Measurements from ENCODE around the gene PROM1. TPM values are rescaled to one million over a fixed set of nuclear protein-coding genes. Genes with fewer than 3 reads are reported as not detected.
A peak's percentile ranks its signal among the peaks of the same experiment; 100 is the strongest.

PROM1 gene
- total and polyA plus RNA-seq, 9 donors, result 0.10 to 3.3 (median 0.81) TPM

- H3K4me3 ChIP-seq, result no peak overlapping the region
- H3K27me3 ChIP-seq, result no peaks in the 10 kb centered on the region
- H3K27ac ChIP-seq, result no peak overlapping the region
- 32 to 36% (median 35%) methylated on average over 5 of the region's 5 CpGs for WGBS, 3 donors
- TF ChIP-seq CTCF (IDR thresholded peaks at IDR 0.05) (peak; percentile 60 to 79 (median 71)), EP300 (IDR thresholded peaks at IDR 0.05) (no peak), POLR2A (IDR thresholded peaks at IDR 0.05) (no peak)
- no peak for DNase-seq
- H3K4me1 ChIP-seq (ENCODE audit: insufficient read depth), result no peaks in the 10 kb centered on the region
- H3K9me3 ChIP-seq, result no peaks in the 10 kb centered on the region
- no peaks in the 10 kb centered on the region for H3K36me3 ChIP-seq
- intact Hi-C loops (cut with DNase I), result loop anchor here in 1 of 4 donors (10.0 kb wide), 1 partner anchor 239 kb away; no protein-coding TSS in a partner anchor
These were observed 57.6 kb downstream of the PROM1 start for GRCh38 chr4:16026160-16026761.

GRCh38 chr4:16025268-16025667 lies 58.6 kb downstream of the PROM1 start:
- no peaks in the 10 kb centered on the region for H3K27me3 ChIP-seq
- no peaks in the 10 kb centered on the region for H3K9me3 ChIP-seq
- H3K4me1 ChIP-seq (ENCODE audit: insufficient read depth), result no peaks in the 10 kb centered on the region
- no peak for TF ChIP-seq CTCF (IDR thresholded peaks at IDR 0.05)
- no peak for TF ChIP-seq EP300 (IDR thresholded peaks at IDR 0.05)
- TF ChIP-seq POLR2A (IDR thresholded peaks at IDR 0.05), result no peak
- no peak for DNase-seq
- no peaks in the 10 kb centered on the region for H3K36me3 ChIP-seq
- WGBS, 3 donors, result 48 to 63% (median 62%) methylated on average over 5 of the region's 5 CpGs
- H3K27ac ChIP-seq, result no peak overlapping the region
- intact Hi-C loops (cut with DNase I), result loop anchor here in 1 of 4 donors (10.0 kb wide), 1 partner anchor 240 kb away; no protein-coding TSS in a partner anchor
- H3K4me3 ChIP-seq, result no peak overlapping the region

- DNase-seq, result no peak
- intact Hi-C loops (cut with DNase I), result loop anchor here in 2 of 4 donors (5.0 to 10.0 kb wide), 2 partner anchors 241 to 243 kb away; no protein-coding TSS in a partner anchor
- Histone ChIP-seq H3K27ac (no peak overlapping the region), H3K36me3 (no peaks in the 10 kb centered on the region), H3K4me1 (ENCODE audit: insufficient read depth) (no peaks in the 10 kb centered on the region), H3K27me3 (no peaks in the 10 kb centered on the region), H3K9me3 (no peaks in the 10 kb centered on the region), H3K4me3 (no peak overlapping the region)
- TF ChIP-seq EP300 (IDR thresholded peaks at IDR 0.05) (no peak), CTCF (IDR thresholded peaks at IDR 0.05) (no peak), POLR2A (IDR thresholded peaks at IDR 0.05) (no peak)
- WGBS, 3 donors, result 49 to 62% (median 57%) methylated on average over 10 of the region's 10 CpGs
These were observed 59.9 kb downstream of the PROM1 start for GRCh38 chr4:16023776-16024408.

- no peaks in the 10 kb centered on the region for H3K36me3 ChIP-seq
- TF ChIP-seq POLR2A (IDR thresholded peaks at IDR 0.05), result no peak
- no peak for TF ChIP-seq CTCF (IDR thresholded peaks at IDR 0.05)
- TF ChIP-seq EP300 (IDR thresholded peaks at IDR 0.05), result no peak
These were observed 61.8 kb downstream of the PROM1 start for GRCh38 chr4:16021804-16022560.

More at GRCh38 chr4:16021804-16022560, 61.8 kb downstream of the PROM1 start:
- H3K9me3 ChIP-seq, result no peaks in the 10 kb centered on the region
- H3K4me1 ChIP-seq (ENCODE audit: insufficient read depth), result no peaks in the 10 kb centered on the region
- 41 to 53% (median 52%) methylated on average over 8 of the region's 8 CpGs for WGBS, 3 donors
- H3K4me3 ChIP-seq, result no peak overlapping the region
- no peak overlapping the region for H3K27ac ChIP-seq
- no peak for DNase-seq
- H3K27me3 ChIP-seq, result no peaks in the 10 kb centered on the region
- intact Hi-C loops (cut with DNase I), result loop anchor here in 2 of 4 donors (5.0 to 10.0 kb wide), 2 partner anchors 243 to 245 kb away; no protein-coding TSS in a partner anchor
